Cerebellar cortex (tissue), 1 donor: ENCODE data around the gene CYBB.
A peak's percentile ranks its signal among the peaks of the same experiment; 100 is the strongest.
"Not testable (repeated sequence)": the region's sequence is repeated elsewhere in the genome, so short reads cannot be mapped to it uniquely, and the experiment has no call there.

ENCODE experiments used
- DNase-seq: peaks from one replicate; pipeline ENCODE4 v3.0.0-alpha.2; 2015; ENCODE audit warnings: low spot score

Gene CYBB

DNA sequence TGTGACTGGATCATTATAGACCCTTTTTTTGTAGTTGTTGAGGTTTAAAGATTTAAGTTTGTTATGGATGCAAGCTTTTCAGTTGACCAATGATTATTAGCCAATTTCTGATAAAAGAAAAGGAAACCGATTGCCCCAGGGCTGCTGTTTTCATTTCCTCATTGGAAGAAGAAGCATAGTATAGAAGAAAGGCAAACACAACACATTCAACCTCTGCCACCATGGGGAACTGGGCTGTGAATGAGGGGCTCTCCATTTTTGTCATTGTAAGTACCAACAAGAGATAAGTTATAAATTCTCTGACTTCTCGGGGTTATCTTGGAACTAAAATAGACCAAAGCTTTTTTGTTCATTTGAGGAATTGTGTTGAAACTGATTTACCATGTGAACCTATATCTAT lies at the start of gene CYBB:
TSS of gene CYBB (plus strand) at position 203 of the 400 bp plus-strand sequence. CDS start at position 222, 19 bp downstream.
- no peak for DNase-seq

DNA sequence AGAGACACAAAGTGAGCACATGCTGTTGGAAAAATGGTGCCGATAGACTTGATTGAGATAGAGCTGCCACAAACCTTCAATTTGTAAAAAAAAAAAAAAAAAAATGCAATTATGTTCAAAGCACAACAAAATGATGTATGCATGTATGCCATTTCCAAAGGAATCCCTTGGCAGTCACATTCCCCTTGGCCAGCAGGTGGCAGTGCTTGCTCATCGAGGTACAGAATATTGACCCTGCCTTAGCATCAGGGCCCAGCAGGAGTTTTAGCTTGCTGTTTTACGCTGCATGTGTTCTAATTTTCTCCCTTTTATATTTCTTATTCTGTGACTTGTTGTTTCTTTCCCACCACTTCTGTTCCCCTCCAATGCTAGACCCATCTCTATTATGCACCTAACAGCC lies 34.5 kb upstream of the CYBB start:
- DNase-seq: peak; percentile 61

DNA sequence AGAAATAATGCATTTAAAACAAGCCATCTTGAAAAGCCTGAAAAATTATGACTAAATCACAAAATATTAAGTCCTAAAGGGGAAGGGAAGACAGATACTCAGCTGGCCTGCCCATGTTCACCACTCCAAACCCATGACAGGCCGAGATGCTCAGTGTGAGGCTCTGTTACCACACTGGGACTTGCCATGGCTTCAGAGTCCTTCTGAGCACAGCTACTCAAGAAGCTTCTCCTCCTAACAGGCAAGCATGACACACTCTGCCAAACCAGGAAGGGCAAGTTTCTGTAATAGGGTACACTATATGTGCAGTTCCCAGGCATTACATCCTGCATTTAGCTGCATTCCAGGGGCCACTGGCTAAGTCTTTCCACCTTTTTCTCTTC lies 34.0 kb upstream of the CYBB start:
- no peak for DNase-seq

DNA sequence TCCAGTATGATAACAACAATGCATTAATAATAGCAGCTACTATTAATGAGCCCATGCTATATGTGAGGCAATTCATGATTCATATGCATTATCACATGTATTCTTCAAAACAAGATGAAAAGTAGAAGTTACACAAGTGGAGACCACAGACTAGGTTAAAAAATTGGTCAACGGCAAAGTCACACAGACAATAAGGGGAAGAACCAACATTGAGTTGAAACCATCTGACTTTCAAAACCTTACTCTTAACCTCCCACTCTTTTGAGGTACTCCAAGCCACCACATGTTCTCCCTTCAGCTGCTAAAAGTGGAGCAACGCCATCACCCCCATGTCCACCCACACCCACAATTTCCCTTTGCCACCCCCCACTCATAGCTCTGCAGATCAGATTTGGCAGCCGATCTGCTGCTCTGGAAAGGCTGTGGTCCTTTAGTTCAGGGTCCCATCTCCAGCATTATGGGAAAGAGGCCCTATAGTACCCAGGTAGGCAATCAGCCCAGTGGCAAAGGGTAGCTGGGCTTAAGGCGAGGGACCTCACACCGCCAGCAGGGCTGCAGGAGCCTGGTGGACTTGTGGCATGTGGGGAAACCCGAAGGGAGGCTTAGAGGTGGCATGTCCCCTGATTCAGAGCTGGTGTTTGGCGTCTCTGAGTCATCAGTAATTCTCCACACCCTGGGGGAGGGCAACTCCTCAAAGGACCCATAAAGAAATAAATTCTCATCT lies 33.5 kb upstream of the CYBB start:
- DNase-seq: no peak

DNA sequence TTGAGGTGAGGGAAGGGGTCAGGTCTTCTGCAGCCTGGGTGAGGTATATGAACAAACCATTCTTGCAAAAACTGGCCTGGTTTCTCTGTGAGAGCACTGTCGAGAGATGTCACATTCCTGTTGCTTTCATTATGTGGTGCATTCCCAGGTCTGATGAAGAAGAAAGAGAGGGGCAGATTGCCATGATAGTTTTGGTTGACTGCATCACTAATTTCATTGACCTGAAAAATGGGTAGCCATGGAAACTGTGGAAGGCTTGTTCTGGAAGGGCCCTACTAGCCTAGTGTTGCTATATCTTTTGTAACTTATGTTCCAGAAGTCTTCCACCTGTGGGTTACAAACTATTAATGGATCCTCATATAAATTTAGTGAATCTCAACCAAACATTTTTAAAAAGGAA lies 32.9 kb upstream of the CYBB start:
- peak; percentile 54 for DNase-seq

DNA sequence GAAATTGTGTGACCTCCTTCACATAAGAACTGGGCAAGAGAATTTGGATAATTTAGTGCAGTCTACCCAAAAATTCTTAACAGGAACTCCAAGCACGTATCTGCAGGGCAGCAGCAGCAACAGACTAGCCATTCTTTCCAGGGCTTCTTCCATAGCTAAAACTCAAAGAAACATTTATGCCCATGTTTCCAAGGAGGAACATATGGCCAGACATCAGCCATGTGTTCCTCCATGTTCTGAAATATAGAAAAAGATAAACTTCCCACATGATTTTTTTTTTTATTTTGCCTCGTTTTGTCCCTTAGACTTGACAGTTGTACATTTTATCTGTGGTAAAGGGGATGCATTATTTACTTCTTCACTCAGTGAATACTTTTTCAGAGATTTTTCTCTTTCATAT lies 27.6 kb upstream of the CYBB start:
- DNase-seq: no peak

DNA sequence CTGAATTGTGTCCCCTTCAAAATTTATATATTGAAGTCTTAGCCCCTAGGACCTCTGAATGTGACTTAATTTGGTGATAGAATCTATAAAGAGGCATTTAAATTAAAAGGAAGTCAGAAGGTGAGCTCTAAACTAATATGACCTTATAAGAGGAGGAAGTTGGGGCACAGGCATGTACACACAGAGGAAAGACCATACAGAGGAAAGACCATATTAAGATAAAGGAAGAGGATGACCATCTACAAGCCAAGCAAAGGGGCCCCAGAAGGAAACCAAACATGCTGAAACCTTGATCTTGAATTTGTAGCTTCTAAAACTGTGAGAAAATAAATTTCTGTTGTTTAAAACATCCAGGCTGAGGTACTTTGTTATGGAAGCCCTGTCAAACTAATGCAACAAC lies 26.9 kb upstream of the CYBB start:
- DNase-seq: no peak

DNA sequence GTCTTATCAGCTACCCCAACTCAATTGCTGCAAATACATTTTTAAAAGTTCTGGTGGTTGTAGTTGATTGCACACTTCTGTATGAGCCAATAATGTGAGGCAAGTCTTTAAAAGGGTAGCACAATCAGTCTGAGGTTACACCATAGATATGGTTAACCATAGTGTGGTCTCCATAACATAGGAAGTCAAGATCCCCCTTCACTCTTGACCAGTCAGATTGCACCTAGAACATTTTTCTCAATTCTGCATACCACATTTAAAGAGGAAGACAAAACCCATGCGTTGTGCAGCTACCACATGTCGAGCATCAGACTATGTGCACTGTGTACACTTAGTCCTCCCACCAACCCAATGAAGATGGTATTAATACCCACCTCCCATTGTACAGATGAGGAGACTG lies 26.5 kb upstream of the CYBB start:
- no peak for DNase-seq

DNA sequence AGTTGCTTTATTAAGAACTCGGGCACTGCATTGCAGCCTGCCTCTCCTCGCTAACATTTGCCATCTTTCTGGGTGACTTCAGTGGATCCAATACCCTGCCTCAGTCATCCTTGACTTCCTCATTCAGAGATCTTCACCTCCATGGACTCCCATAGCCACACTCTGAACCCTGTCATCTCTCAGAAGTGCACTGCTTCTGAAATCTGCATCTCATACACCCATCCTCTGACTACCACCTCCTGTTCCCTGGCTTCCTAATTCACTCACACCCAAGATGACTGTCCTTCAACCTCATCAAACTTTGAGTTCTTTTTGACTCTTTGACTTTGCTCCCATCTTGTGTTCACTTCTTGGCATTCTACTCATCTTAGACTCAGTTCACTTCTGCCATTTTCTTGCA lies 25.3 kb upstream of the CYBB start:
- DNase-seq: no peak

DNA sequence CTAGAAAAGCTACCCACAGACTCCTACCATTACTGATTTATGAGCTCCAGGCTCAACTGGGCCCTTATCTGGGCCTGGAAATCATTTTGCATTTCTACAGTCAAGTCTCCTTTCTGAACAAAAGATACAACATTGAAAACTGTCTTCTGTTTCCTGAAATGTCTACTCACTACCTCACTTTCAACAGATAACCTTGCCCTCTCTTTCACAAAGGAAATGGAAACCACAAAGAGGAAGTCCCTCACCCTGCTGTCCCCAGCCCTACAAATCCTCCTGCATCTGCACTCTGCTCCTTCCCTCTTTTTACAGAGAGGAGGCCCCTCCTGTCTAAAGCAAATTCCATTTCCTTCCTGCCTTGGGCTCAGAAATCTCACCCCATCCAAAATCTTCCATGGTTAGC lies 24.8 kb upstream of the CYBB start:
- no peak for DNase-seq

DNA sequence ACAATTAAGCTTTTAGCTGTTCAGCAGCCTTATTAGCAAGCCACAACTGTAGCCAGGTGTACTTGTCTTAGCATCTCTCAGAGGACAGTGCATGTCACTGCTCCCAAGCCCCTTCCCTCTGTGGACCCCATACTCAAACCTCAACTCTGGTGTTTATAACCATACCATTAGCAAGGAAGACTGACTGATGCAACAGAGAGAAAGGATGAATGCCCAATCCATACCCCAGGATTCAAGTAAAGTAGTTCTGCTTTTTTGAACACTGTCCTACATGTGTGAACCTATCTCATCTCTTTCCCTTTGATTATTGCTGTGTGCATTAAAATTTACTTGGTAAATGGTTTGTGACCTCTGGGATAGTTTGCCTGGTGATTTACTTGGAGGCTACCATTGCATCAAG lies 22.8 kb upstream of the CYBB start:
- no peak for DNase-seq

DNA sequence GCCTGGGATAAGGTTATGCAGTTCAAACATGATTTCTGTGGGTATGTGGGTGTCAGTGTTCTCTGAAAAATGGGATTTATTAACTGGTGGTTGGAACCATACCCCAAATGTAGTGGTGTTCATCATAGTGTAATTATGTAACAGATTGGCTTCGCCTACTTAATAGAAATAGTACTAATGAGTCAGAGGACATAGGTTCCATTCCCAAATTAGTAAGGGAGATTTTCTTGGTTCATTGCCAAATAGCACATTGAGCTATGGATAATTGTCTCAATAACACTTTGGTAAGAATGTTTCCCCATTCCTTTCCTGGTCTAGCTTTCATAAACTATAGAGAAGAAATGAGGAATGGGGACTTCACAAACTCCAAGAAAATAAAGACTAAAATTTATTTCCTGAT lies 20.5 kb upstream of the CYBB start:
- no peak for DNase-seq

DNA sequence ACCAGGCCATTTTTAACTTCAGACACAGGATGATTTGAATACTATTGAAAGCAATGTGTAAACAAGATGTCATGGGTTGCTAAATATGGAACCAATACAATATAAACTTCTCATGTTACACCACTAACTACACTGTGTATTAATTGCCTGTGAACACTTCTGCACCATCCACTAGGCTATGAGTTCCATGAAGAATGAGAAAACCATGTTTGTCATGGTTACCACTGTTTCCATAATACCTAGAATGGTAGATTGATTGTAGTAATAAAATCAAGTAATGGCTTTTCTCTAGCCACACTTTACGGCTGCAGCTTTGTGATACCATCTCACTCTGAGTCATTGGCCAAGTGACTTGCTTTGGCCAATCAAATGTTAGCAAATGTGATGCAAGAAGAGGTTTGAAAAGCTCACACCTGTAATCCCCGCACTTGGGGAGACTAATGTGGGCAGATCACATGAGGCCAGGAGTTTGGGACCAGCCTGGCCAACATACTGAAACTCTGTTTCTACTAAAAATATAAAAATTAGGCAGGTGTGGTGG lies 19.9 kb upstream of the CYBB start:
- no peak for DNase-seq

DNA sequence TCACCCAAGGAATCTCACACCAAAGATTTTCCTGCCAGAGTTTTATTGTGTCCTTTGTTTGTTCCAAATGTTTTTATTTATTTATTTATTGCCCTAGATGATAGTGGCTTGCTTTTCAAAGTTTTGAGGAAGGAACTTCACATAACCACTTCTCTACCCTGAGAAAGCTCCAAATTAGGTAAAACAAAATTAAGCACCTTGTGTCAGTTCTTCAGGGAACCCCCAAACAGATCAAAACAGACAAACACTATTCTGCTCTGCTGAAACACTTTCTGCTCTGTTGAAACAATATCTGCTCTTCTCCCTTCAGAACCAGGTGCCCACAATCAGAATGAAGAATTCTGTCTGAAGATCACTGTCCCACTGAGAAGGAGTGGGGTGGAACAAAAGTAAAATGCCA lies 16.5 kb upstream of the CYBB start:
- DNase-seq: no peak

DNA sequence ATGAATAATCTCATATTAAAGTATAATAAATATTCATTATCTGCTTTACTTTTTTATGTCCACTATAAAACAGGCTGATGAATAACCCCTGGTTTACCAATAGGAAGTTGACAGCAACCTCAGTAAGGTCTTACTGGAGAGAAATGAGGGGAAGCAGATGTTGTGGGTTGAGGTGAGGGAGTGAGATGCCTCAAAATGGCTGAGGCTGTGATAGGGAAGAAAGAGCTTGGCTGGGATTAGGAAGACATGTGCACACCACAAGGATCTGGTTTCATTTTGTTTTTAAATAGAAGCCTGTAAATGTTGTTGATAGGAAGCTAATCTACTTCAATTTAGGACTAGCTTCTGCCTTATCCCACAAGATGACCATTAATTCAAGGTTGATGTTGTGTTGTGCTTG lies 14.4 kb upstream of the CYBB start:
- DNase-seq: no peak

DNA sequence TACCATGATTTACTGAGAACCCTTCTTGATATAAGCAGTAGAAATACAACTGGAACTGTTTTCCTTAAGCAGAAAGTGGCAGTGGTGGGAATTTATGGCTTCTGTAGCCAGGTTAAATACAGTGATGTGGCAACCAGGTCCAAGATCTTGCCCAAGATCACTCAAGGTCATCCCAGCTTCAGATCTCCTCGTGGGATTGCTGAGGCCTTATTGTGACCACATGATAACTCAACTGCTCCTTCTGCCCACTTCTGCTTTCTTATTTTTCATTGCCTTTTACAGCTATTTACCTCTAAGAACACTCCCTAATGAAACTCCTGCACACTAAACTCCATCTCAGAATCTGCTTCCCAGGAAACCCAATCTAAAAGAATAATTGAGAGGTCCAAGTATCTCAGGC lies 12.4 kb upstream of the CYBB start:
- no peak for DNase-seq

DNA sequence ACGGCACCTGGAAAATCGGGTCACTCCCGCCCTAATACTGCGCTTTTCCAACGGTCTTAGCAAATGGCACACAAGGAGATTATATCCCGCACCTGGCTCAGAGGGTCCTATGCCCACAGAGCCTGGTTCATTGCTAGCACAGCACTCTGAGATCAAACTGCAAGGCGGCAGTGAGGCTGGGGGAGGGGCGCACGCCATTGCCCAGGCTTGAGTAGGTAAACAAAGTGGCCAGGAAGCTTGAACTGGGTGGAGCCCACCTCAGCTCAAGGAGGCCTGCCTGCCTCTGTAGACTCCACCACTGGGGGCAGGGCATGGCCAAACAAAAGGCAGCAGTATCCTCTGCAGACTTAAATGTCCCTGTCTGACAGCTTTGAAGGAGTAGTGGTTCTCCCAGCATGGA lies 11.0 kb upstream of the CYBB start:
- DNase-seq: not testable (repeated sequence)

DNA sequence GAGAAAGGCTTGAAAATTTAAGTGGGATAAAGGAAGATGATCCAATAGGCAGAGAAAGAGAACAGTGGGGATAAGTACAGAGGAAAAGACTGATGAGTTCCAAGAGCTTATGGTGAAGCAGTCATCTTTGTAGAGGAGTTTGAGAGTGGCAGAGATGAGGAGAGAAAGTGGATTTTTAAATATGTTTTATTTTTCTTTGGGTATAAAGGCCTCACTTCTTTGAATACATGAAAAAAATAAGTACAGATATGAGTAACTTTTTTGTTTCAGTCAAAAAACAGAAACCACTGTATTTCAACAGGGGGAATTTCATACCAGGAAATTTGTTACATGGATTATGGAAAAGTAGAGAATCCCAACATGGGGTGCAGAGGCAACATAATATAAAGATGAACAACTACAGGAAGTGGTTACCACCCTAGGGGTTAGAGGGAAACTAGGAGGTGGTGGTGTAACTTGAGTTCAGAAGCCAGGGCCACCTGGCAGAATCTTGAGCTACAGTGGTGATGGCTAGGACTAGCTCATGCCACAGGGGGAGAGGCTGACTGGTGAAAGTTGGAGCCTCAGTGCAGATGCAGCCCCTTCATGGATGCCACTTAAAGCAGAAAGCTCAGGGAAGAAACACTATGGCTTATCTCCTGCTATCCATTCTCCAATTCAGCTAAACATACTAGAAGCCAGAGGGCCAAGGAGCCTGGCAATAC lies 3.4 kb upstream of the CYBB start:
- no peak for DNase-seq

DNA sequence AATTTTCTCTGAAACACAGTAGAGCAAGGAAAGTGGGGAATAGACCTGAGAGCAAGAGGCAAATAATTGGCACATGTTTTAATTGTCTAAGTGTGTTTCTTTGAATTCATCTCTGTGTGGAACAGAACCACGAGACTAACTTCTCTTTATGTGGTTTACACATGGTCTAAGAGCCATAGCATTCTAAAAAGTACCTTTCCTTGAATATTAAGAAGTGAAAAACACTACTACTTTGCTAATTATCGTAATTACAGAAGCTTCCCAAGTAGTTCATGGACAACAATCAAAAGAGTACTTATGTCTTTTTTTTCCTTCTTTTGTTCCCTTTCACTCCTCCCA lies 2.9 kb upstream of the CYBB start:
- no peak for DNase-seq

DNA sequence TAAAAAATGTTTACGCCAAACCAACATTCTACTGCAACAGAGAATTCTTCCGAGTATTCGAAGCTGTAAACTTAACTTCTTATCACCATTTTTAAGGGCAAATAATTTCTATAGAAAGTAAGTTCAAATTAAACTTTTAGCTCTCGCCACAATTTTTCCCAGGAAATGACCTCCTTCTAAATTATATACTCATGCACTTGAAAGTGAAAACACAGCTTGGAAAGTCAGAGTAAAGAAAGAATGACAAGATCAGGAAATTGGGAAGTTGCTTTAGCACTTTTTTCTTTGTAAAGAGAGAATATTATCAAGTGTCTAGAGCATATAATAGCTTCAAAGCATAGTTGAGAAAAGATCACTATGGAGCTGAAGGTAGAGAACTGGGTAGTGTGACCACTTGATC lies 1.2 kb downstream of the CYBB start:
- no peak for DNase-seq

DNA sequence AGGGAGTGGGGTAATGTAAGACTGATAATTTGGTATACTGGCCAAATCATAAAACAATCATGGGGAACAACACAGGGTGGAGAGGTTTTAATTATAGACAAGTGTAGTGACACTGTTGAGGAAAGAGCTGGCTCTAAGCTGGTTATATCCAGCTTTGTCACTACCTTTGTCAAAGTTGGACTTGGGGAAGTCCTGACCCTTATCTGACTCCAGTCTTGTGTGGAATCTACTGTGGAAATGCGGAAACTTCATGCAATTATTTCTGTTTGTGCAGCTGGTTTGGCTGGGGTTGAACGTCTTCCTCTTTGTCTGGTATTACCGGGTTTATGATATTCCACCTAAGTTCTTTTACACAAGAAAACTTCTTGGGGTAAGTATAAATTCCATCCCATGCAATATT lies 2.0 kb downstream of the CYBB start:
- no peak for DNase-seq

DNA sequence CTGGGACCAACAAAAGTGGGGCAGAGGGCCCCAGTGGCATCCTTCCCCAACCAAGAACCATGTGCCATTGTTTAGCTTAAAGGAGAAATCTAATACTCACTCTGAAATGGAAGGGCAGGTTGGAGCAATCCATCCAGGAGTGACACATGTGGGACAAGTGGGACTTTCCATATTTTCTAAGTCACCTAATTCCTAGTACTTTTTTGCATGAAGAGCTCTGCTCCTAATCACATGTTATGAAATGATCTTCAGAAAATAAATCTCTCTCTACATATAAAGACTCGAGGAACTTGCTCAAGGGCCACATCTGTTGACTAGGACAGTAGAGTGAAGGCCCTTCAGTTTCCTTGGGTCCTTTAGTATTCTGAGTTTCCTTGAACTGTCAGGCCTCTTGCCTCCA lies 2.5 kb downstream of the CYBB start:
- no peak for DNase-seq

DNA sequence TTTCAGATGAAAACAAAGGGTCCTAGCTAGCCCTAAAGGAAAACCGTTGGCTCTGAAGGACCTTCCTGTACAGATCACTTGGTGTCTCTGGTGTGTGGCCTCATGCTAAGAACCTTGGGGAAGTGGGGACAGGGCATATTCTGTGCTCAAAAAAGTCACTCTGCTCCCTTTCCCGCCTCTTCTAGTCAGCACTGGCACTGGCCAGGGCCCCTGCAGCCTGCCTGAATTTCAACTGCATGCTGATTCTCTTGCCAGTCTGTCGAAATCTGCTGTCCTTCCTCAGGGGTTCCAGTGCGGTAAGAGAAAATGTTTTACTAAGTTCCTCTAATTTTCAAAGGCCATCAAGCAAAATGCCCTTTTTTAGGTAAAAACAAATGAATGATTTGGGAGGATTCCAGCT lies 3.4 kb downstream of the CYBB start:
- no peak for DNase-seq

DNA sequence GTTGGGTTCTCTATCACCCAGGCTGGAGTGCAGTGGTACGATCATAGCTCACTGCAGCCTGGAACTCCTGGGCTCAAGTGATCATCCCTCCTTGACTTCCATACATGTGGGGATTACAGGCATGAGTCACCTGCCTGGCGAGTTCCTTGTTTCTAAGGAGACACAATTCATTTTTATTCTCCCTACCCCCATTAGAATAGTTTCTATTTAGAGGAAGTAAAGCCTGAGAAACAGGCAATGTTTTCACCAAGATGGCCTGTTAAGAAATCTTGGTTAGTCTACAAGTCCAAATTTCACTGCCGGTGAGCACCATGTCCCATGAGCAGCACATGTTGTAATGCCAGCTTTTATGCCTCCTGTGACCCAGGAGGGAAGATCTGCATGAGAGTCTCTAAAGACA lies 5.7 kb downstream of the CYBB start:
- no peak for DNase-seq
